ENCODE measurements around the gene NRXN3. TPM values are rescaled to one million over a fixed set of nuclear protein-coding genes. Genes with fewer than 3 reads are reported as not detected.

Gene NRXN3
- polyA plus RNA-seq, 1 donor from 2014 or later: 110 TPM

DNA sequence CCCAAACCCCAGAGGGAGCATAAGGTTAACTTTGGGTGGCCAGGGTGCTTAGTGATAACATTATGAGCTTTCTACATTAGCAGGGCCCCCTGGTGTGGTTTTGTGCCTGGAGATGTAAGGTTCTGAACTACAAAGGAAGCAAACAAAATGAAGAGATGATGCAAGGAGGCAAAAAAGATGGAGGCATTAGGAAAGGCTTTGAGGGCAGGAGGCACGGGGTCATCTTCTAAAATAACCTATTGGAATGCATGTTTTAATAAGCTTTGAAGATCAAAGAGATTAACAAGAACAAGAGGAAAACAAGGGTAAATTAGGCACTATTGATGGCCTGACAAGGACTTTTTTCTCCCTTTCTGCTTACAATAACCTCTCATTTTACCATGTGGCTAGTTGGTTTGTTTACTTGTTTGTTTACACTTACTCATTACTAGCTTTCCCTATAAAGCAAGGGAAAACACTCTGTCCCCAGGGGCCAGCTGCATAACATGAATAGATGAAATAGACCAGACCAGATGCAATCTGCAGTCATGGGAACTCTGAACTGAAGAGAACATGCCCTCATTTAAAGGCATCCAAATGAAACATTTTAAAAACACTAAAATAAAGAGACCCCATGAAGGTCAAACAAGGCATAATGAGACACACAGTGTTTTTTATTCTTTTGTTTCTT lies 1650.8 kb downstream of the NRXN3 start:
- Histone ChIP-seq H3K27me3 (ENCODE audit: insufficient read depth, low read depth, low read length) (no peaks in the 10 kb centered on the region), H3K4me3 (ENCODE audit: low read length) (no peak overlapping the region), H3K4me2 (ENCODE audit: low read length) (no peak overlapping the region), H3K79me2 (replicated peaks; ENCODE audit: insufficient read depth, low read length) (no peaks in the 10 kb centered on the region), H3K9me3 (ENCODE audit: low read length) (no peaks in the 10 kb centered on the region), H3F3A (ENCODE audit: insufficient read depth, low read length, poor library complexity, severe bottlenecking) (no peaks in the 10 kb centered on the region), H2AFZ (ENCODE audit: low read depth, low read length) (no peak overlapping the region), H4K20me1 (ENCODE audit: insufficient read depth) (no peaks in the 10 kb centered on the region), H3K27ac (ENCODE audit: low read length) (no peak overlapping the region), H3K9ac (ENCODE audit: low read length) (no peak overlapping the region), H3K9me2 (ENCODE audit: insufficient read depth, low read length) (no peaks in the 10 kb centered on the region), H3K36me3 (ENCODE audit: insufficient read depth, low read length) (no peaks in the 10 kb centered on the region)
- TF ChIP-seq EZH2 (IDR thresholded peaks at IDR 0.05; ENCODE audit: borderline replicate concordance, insufficient read depth, low read length, poor library complexity, severe bottlenecking) (no peak), EP300 (conservative IDR thresholded peaks at IDR 0.05; ENCODE audit: poor library complexity, severe bottlenecking) (no peak), TAF1 (IDR thresholded peaks at IDR 0.05; ENCODE audit: low read depth) (no peak)

DNA sequence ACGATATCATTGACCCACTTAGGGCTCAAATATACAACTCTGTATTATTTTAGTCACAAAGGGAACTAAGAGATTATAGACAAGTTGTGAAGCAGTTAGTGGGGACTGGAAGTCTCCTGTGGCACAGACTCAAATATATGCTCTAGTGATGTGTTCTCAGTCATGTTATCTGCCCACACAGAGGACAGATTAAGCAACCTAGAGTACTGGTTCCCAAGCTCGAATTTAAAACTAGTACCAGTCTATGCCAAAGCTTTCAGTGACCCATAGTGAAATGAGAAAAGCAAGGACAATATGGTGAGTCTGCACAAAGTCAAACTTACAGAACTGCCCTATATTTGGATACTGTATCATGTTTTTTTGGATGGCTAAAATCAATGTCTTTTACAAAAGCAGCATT lies 1651.9 kb downstream of the NRXN3 start:
- H3K79me2 ChIP-seq (replicated peaks; ENCODE audit: insufficient read depth, low read length): no peaks in the 10 kb centered on the region
- H2AFZ ChIP-seq (ENCODE audit: low read depth, low read length): no peak overlapping the region
- no peaks in the 10 kb centered on the region for H3K9me3 ChIP-seq (ENCODE audit: low read length)
- H3K27me3 ChIP-seq (ENCODE audit: insufficient read depth, low read depth, low read length): no peaks in the 10 kb centered on the region
- TF ChIP-seq RAD21 (conservative IDR thresholded peaks at IDR 0.05) (no peak), TAF1 (IDR thresholded peaks at IDR 0.05; ENCODE audit: low read depth) (no peak), EZH2 (IDR thresholded peaks at IDR 0.05; ENCODE audit: borderline replicate concordance, insufficient read depth, low read length, poor library complexity, severe bottlenecking) (no peak), EP300 (conservative IDR thresholded peaks at IDR 0.05; ENCODE audit: poor library complexity, severe bottlenecking) (no peak), SMC3 (conservative IDR thresholded peaks at IDR 0.05; ENCODE audit: poor library complexity) (no peak), MXI1 (conservative IDR thresholded peaks at IDR 0.05; ENCODE audit: poor library complexity, severe bottlenecking) (no peak), POLR2AphosphoS5 (IDR thresholded peaks at IDR 0.05) (no peak)
- TF ChIP-seq, protein P1, sequence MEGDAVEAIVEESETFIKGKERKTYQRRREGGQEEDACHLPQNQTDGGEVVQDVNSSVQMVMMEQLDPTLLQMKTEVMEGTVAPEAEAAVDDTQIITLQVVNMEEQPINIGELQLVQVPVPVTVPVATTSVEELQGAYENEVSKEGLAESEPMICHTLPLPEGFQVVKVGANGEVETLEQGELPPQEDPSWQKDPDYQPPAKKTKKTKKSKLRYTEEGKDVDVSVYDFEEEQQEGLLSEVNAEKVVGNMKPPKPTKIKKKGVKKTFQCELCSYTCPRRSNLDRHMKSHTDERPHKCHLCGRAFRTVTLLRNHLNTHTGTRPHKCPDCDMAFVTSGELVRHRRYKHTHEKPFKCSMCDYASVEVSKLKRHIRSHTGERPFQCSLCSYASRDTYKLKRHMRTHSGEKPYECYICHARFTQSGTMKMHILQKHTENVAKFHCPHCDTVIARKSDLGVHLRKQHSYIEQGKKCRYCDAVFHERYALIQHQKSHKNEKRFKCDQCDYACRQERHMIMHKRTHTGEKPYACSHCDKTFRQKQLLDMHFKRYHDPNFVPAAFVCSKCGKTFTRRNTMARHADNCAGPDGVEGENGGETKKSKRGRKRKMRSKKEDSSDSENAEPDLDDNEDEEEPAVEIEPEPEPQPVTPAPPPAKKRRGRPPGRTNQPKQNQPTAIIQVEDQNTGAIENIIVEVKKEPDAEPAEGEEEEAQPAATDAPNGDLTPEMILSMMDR (IDR thresholded peaks at IDR 0.05; ENCODE audit: poor library complexity, severe bottlenecking): no peak
- TF ChIP-seq, protein P2, sequence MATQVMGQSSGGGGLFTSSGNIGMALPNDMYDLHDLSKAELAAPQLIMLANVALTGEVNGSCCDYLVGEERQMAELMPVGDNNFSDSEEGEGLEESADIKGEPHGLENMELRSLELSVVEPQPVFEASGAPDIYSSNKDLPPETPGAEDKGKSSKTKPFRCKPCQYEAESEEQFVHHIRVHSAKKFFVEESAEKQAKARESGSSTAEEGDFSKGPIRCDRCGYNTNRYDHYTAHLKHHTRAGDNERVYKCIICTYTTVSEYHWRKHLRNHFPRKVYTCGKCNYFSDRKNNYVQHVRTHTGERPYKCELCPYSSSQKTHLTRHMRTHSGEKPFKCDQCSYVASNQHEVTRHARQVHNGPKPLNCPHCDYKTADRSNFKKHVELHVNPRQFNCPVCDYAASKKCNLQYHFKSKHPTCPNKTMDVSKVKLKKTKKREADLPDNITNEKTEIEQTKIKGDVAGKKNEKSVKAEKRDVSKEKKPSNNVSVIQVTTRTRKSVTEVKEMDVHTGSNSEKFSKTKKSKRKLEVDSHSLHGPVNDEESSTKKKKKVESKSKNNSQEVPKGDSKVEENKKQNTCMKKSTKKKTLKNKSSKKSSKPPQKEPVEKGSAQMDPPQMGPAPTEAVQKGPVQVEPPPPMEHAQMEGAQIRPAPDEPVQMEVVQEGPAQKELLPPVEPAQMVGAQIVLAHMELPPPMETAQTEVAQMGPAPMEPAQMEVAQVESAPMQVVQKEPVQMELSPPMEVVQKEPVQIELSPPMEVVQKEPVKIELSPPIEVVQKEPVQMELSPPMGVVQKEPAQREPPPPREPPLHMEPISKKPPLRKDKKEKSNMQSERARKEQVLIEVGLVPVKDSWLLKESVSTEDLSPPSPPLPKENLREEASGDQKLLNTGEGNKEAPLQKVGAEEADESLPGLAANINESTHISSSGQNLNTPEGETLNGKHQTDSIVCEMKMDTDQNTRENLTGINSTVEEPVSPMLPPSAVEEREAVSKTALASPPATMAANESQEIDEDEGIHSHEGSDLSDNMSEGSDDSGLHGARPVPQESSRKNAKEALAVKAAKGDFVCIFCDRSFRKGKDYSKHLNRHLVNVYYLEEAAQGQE (IDR thresholded peaks at IDR 0.05; ENCODE audit: borderline replicate concordance): no peak
- no peaks in the 10 kb centered on the region for H4K20me1 ChIP-seq (ENCODE audit: insufficient read depth)
- H3K27ac ChIP-seq (ENCODE audit: low read length): no peak overlapping the region
- H3K36me3 ChIP-seq (ENCODE audit: insufficient read depth, low read length): no peaks in the 10 kb centered on the region
- H3K9ac ChIP-seq (ENCODE audit: low read length): no peak overlapping the region
- no peaks in the 10 kb centered on the region for H3F3A ChIP-seq (ENCODE audit: insufficient read depth, low read length, poor library complexity, severe bottlenecking)
- no peaks in the 10 kb centered on the region for H3K9me2 ChIP-seq (ENCODE audit: insufficient read depth, low read length)
- no peak overlapping the region for H3K4me3 ChIP-seq (ENCODE audit: low read length)
- no peak overlapping the region for H3K4me2 ChIP-seq (ENCODE audit: low read length)
